Stimulated activated CD4-positive, alpha-beta T cell treated with anti-CD3 and anti-CD28 coated beads, Interleukin-1b, Interleukin-23, amount 100 ng/mL, for 48 hours (primary cell): ENCODE data around the gene ABCF1.

Source experiments
- DNase-seq: peaks from one replicate; pipeline ENCODE4 v3.0.0-alpha.2; 2020

Gene ABCF1

DNA sequence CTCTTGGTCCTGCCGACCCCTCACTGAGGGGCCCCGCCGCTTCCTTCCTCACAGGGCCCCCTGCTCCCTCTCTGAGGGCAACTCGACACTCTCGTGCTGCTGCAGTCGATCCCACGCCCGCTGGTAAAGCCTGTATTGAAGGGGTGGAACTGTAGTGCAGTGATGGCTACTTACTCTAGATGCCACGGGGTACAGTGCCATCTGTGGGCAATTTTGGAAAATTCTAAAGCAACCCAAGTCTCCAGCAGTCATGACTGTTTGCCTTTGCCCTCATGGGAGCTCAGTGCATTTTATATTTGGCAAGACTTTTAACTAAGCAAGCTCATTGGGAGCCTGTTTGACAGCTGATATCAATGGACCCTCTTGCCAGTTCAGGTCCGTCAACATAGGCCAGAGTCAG lies 69.2 kb downstream of the ABCF1 start:
- no peak for DNase-seq

DNA sequence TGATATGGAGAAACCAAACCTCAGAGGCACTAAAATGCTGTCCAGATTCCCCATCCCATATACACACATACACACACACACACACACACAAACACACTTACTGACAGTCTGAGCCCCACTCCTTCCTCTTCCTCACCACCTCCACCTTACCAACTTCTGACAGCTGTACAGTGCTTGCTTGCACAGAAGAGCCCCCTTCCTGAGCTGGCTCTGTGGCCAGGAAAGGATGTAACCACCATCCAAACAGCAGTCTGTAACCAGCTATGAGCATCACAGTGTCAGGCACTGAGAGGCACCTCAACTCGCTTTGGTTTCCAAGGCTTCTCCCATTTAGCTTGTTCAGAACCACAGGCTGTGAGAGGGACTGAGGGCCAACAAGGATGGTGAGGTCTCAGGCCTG lies 69.8 kb downstream of the ABCF1 start:
- no peak for DNase-seq
